A172 (cell line): ENCODE data around the gene PTH2R. TPM values are rescaled to one million over a fixed set of nuclear protein-coding genes. Genes with fewer than 3 reads are reported as not detected.
A peak's percentile ranks its signal among the peaks of the same experiment; 100 is the strongest.
"Not testable (repeated sequence)": the region's sequence is repeated elsewhere in the genome, so short reads cannot be mapped to it uniquely, and the experiment has no call there.

Experiments used
- DNase-seq: peaks from one replicate; pipeline ENCODE4 v3.0.0-alpha.2; 2015; ENCODE audit warnings: low spot score
- total RNA-seq: library from RNA; depleted of rRNA; stranded (reverse); fragments of >200 nt; shearing (Covaris generic); gene quantifications from 2 replicates; pipeline ENCODE4 v1.2.3, GENCODE V29; 2014

PTH2R gene
- total RNA-seq, 1 experiment from 2014 or later = not detected

GRCh38 chr2:208485390-208485789 lies 78.8 kb downstream of the PTH2R start:
- DNase-seq = no peak

- DNase-seq = no peak
These were observed 82.3 kb downstream of the PTH2R start for GRCh38 chr2:208488686-208489564.

GRCh38 chr2:208489687-208490086 lies 83.1 kb downstream of the PTH2R start:
- DNase-seq = no peak

- DNase-seq = no peak
These were observed 83.9 kb downstream of the PTH2R start for GRCh38 chr2:208490492-208490891.

GRCh38 chr2:208491641-208492040 lies 85.0 kb downstream of the PTH2R start:
- no peak for DNase-seq

- no peak for DNase-seq
These were observed 85.5 kb downstream of the PTH2R start for GRCh38 chr2:208492069-208492468.

GRCh38 chr2:208493186-208493585 lies 86.6 kb downstream of the PTH2R start:
- DNase-seq = no peak

GRCh38 chr2:208496129-208496528 lies 89.5 kb downstream of the PTH2R start:
- DNase-seq = no peak

- DNase-seq = peak; percentile 3
These were observed 94.6 kb downstream of the PTH2R start for GRCh38 chr2:208501206-208501605.

- DNase-seq = no peak
These were observed 95.7 kb downstream of the PTH2R start for GRCh38 chr2:208502288-208502687.

- DNase-seq = not testable (repeated sequence)
These were observed 98.8 kb downstream of the PTH2R start for GRCh38 chr2:208505365-208505764.

- no peak for DNase-seq
These were observed 103.0 kb downstream of the PTH2R start for GRCh38 chr2:208509586-208509985.

- no peak for DNase-seq
These were observed 104.4 kb downstream of the PTH2R start for GRCh38 chr2:208511016-208511415.

GRCh38 chr2:208511573-208511972 lies 105.0 kb downstream of the PTH2R start:
- DNase-seq = no peak

GRCh38 chr2:208515099-208515498 lies 108.5 kb downstream of the PTH2R start:
- DNase-seq = no peak

- not testable (repeated sequence) for DNase-seq
These were observed 116.5 kb downstream of the PTH2R start for GRCh38 chr2:208523069-208523468.

- DNase-seq = not testable (repeated sequence)
These were observed 118.6 kb downstream of the PTH2R start for GRCh38 chr2:208525165-208525564.

GRCh38 chr2:208529796-208530195 lies 123.2 kb downstream of the PTH2R start:
- DNase-seq = no peak

- DNase-seq = no peak
These were observed 124.8 kb downstream of the PTH2R start for GRCh38 chr2:208531361-208531760.

- DNase-seq = not testable (repeated sequence)
These were observed 129.0 kb downstream of the PTH2R start for GRCh38 chr2:208535578-208535977.

- no peak for DNase-seq
These were observed 134.9 kb downstream of the PTH2R start for GRCh38 chr2:208541461-208541988.

- DNase-seq = no peak
These were observed 135.4 kb downstream of the PTH2R start for GRCh38 chr2:208541989-208542464.

GRCh38 chr2:208542465-208543041 lies 136.0 kb downstream of the PTH2R start:
- no peak for DNase-seq
